Fibroblast of lung (primary cell): ENCODE measurements around the gene ZNF625.

ENCODE experiments used
- CTCF ChIP-seq, 2 donors: IDR thresholded peaks in 1 of 2; conservative IDR thresholded peaks in 1 of 2; 1 replicate in 1 of 2; 2 replicates in 1 of 2; pipeline ENCODE4 v1.5.1; 2011 to 2012; ENCODE audit warnings: low read length in 2 of 2, control low read depth in 1 of 2, inconsistent platforms in 1 of 2, low read depth in 1 of 2, mild to moderate bottlenecking in 1 of 2
- EZH2 ChIP-seq: IDR thresholded peaks from 2 replicates; pipeline ENCODE4 v1.5.1; 2012; ENCODE audit warnings: low read length, control low read depth, mild to moderate bottlenecking; ENCODE audit errors: missing control alignments

DNA sequence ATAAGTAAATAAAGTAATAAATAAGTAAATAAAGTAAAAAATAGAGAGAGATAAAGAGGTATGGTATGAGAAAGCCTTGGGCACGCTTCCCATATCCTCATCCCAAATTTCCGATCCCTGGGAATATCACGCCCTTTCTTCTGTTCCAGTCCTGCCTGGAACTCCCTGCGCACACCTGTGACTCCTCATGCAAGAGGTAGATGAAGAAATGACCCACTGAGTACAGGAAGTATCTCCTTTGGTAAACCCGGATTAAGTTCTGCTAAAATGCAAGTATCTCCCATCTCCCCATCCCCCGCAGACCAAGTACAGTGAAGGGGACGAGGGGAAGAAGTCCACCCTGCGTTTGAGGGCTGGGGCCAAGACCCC is 6.0 kb upstream of the ZNF625 start:
- no peak for TF ChIP-seq CTCF (conservative IDR thresholded peaks at IDR 0.05 in 1 of 2, IDR thresholded peaks at IDR 0.05 in 1 of 2; ENCODE audit: low read depth in 1 of 2, low read length in 2 of 2)
- no peak for TF ChIP-seq EZH2
